ENCODE results near the gene NAP1L1. TPM values are rescaled to one million over a fixed set of nuclear protein-coding genes. Genes with fewer than 3 reads are reported as not detected.

Gene NAP1L1
- total RNA-seq, 1 experiment from 2014 or later, result 287 TPM

- DNase-seq (ENCODE audit: low read depth in 1 of 2, low spot score in 2 of 2), result peak in 1 of 2 experiments; percentile 31
- Histone ChIP-seq H3K9me3 (replicated peaks) (no peaks in the 10 kb centered on the region), H3K27ac (peak overlapping the region; percentile 89), H3K27me3 (replicated peaks) (no peaks in the 10 kb centered on the region), H3K4me3 (peak overlapping the region; percentile 71), H3K36me3 (peaks cover 54% of the 10 kb centered on the region), H3K4me1 (replicated peaks) (peaks cover 53% of the 10 kb centered on the region)
Measured at GRCh38 chr12:76028571-76029277, 55.8 kb downstream of the NAP1L1 start.

GRCh38 chr12:76026643-76027063, 57.8 kb downstream of the NAP1L1 start:
- Histone ChIP-seq H3K36me3 (peaks cover 50% of the 10 kb centered on the region), H3K27me3 (replicated peaks) (no peaks in the 10 kb centered on the region), H3K9me3 (replicated peaks) (no peaks in the 10 kb centered on the region), H3K27ac (no peak overlapping the region), H3K4me1 (replicated peaks) (peaks cover 44% of the 10 kb centered on the region), H3K4me3 (no peak overlapping the region)
- DNase-seq (ENCODE audit: low read depth in 1 of 2, low spot score in 2 of 2), result no peak

- H3K4me3 ChIP-seq, result no peak overlapping the region
- H3K9me3 ChIP-seq (replicated peaks), result no peaks in the 10 kb centered on the region
- peak overlapping the region; percentile 2; the same call in 1 of the 2 replicates for H3K27ac ChIP-seq
- H3K27me3 ChIP-seq (replicated peaks), result no peaks in the 10 kb centered on the region
- DNase-seq (ENCODE audit: low read depth in 1 of 2, low spot score in 2 of 2), result no peak
- peaks cover 52% of the 10 kb centered on the region for H3K4me1 ChIP-seq (replicated peaks)
- H3K36me3 ChIP-seq, result peaks cover 46% of the 10 kb centered on the region
Measured at GRCh38 chr12:76025601-76026575, 58.6 kb downstream of the NAP1L1 start.

- Histone ChIP-seq H3K4me3 (no peak overlapping the region), H3K27me3 (replicated peaks) (no peaks in the 10 kb centered on the region), H3K4me1 (replicated peaks) (peaks cover 60% of the 10 kb centered on the region), H3K36me3 (peaks cover 37% of the 10 kb centered on the region), H3K27ac (peak overlapping the region; percentile 20), H3K9me3 (replicated peaks) (no peaks in the 10 kb centered on the region)
- DNase-seq (ENCODE audit: low read depth in 1 of 2, low spot score in 2 of 2), result peak in 1 of 2 experiments; percentile 72
Measured at GRCh38 chr12:76024942-76025600, 59.4 kb downstream of the NAP1L1 start.

GRCh38 chr12:76024102-76024781, 60.2 kb downstream of the NAP1L1 start:
- H3K4me1 ChIP-seq (replicated peaks), result peaks cover 68% of the 10 kb centered on the region
- peak overlapping the region; percentile 20 for H3K27ac ChIP-seq
- H3K36me3 ChIP-seq, result peaks cover 29% of the 10 kb centered on the region
- no peak overlapping the region for H3K4me3 ChIP-seq
- no peaks in the 10 kb centered on the region for H3K27me3 ChIP-seq (replicated peaks)
- DNase-seq (ENCODE audit: low read depth in 1 of 2, low spot score in 2 of 2), result no peak
- H3K9me3 ChIP-seq (replicated peaks), result no peaks in the 10 kb centered on the region

GRCh38 chr12:76023069-76023690, 61.3 kb downstream of the NAP1L1 start:
- no peak overlapping the region for H3K27ac ChIP-seq
- no peaks in the 10 kb centered on the region for H3K9me3 ChIP-seq (replicated peaks)
- DNase-seq (ENCODE audit: low read depth in 1 of 2, low spot score in 2 of 2), result no peak
- peaks cover 19% of the 10 kb centered on the region for H3K36me3 ChIP-seq
- H3K27me3 ChIP-seq (replicated peaks), result no peaks in the 10 kb centered on the region
- H3K4me1 ChIP-seq (replicated peaks), result peaks cover 66% of the 10 kb centered on the region
- H3K4me3 ChIP-seq, result no peak overlapping the region

- Histone ChIP-seq H3K27me3 (replicated peaks) (no peaks in the 10 kb centered on the region), H3K4me1 (replicated peaks) (peaks cover 72% of the 10 kb centered on the region), H3K4me3 (no peak overlapping the region), H3K36me3 (peaks cover 15% of the 10 kb centered on the region), H3K27ac (no peak overlapping the region), H3K9me3 (replicated peaks) (no peaks in the 10 kb centered on the region)
- DNase-seq (ENCODE audit: low read depth in 1 of 2, low spot score in 2 of 2), result no peak
Measured at GRCh38 chr12:76022506-76022905, 62.0 kb downstream of the NAP1L1 start.

GRCh38 chr12:76020731-76021672, 63.5 kb downstream of the NAP1L1 start:
- Histone ChIP-seq H3K4me1 (replicated peaks) (peaks cover 66% of the 10 kb centered on the region), H3K4me3 (no peak overlapping the region), H3K27ac (peak overlapping the region; percentile 99), H3K27me3 (replicated peaks) (no peaks in the 10 kb centered on the region), H3K36me3 (peaks cover 3% of the 10 kb centered on the region; the same call in 1 of the 2 replicates), H3K9me3 (replicated peaks) (no peaks in the 10 kb centered on the region)
- peak; percentile 86 to 95 for DNase-seq (ENCODE audit: low read depth in 1 of 2, low spot score in 2 of 2)

- Histone ChIP-seq H3K4me1 (replicated peaks) (peaks cover 64% of the 10 kb centered on the region), H3K9me3 (replicated peaks) (no peaks in the 10 kb centered on the region), H3K27me3 (replicated peaks) (no peaks in the 10 kb centered on the region), H3K4me3 (no peak overlapping the region), H3K27ac (peak overlapping the region; percentile 99), H3K36me3 (no peaks in the 10 kb centered on the region)
- DNase-seq (ENCODE audit: low read depth in 1 of 2, low spot score in 2 of 2), result peak; percentile 79 to 82
Measured at GRCh38 chr12:76020281-76020680, 64.2 kb downstream of the NAP1L1 start.

GRCh38 chr12:76018672-76019071, 65.8 kb downstream of the NAP1L1 start:
- no peak overlapping the region for H3K4me3 ChIP-seq
- H3K9me3 ChIP-seq (replicated peaks), result no peaks in the 10 kb centered on the region
- DNase-seq (ENCODE audit: low read depth in 1 of 2, low spot score in 2 of 2), result no peak
- no peaks in the 10 kb centered on the region for H3K27me3 ChIP-seq (replicated peaks)
- H3K4me1 ChIP-seq (replicated peaks), result peaks cover 63% of the 10 kb centered on the region
- H3K36me3 ChIP-seq, result no peaks in the 10 kb centered on the region
- H3K27ac ChIP-seq, result peak overlapping the region; percentile 73

GRCh38 chr12:76018111-76018510, 66.4 kb downstream of the NAP1L1 start:
- Histone ChIP-seq H3K27me3 (replicated peaks) (no peaks in the 10 kb centered on the region), H3K4me3 (no peak overlapping the region), H3K4me1 (replicated peaks) (peaks cover 69% of the 10 kb centered on the region), H3K9me3 (replicated peaks) (no peaks in the 10 kb centered on the region), H3K36me3 (no peaks in the 10 kb centered on the region), H3K27ac (peak overlapping the region; percentile 73)
- DNase-seq (ENCODE audit: low read depth in 1 of 2, low spot score in 2 of 2), result peak; percentile 76 to 82

GRCh38 chr12:76014007-76014406, 70.5 kb downstream of the NAP1L1 start:
- no peak overlapping the region for H3K4me3 ChIP-seq
- H3K27ac ChIP-seq, result peak overlapping the region; percentile 70
- no peaks in the 10 kb centered on the region for H3K9me3 ChIP-seq (replicated peaks)
- H3K4me1 ChIP-seq (replicated peaks), result peaks cover 80% of the 10 kb centered on the region
- no peaks in the 10 kb centered on the region for H3K27me3 ChIP-seq (replicated peaks)
- no peak for DNase-seq (ENCODE audit: low read depth in 1 of 2, low spot score in 2 of 2)
- H3K36me3 ChIP-seq, result no peaks in the 10 kb centered on the region
